ENCODE data around the gene HOXD10. TPM values are rescaled to one million over a fixed set of nuclear protein-coding genes. Genes with fewer than 3 reads are reported as not detected.

Gene HOXD10
- total and polyA plus RNA-seq, 4 donors = not detected

DNA sequence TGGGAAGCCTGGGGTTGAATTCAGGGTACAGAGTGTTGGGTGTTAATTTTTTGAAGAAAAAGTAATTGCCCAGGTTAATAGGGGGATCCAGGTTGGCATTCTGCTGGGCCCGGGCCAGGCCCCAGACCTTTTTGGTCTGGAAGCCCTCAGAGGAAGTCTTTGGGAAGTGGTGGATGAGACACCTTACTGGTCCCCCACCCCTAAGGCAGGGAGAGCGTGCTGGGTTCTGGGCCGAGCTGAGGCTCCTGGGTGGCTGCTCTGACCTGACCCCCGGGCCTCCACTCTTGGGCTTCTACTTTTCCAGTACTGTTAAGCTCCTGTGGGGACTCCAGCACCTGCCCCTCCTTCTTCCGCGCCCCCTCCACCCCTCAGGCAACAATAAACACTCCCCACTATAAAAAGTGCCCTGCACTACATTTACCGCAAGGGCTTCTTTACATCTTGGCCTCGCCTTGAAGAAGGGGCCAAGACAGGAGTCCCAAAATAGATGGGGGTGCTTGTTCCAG lies 39.8 kb downstream of the HOXD10 start:
- Histone ChIP-seq H3K9ac (ENCODE audit: low read depth in 1 of 2, low read length in 2 of 2) (no peak overlapping the region), H3K9me3 (ENCODE audit: control insufficient read depth in 4 of 4, low read length in 3 of 4) (peaks cover 0 to 4% (median 0%) of the 10 kb centered on the region in 4 donors), H3K27me3 (ENCODE audit: control insufficient read depth in 4 of 4, insufficient read depth in 4 of 4, low read length in 3 of 4) (peaks cover 10 to 35% (median 26%) of the 10 kb centered on the region in 4 donors), H3K4me1 (ENCODE audit: control insufficient read depth in 4 of 4, insufficient read depth in 4 of 4, low read length in 3 of 4) (peaks cover 6 to 16% (median 11%) of the 10 kb centered on the region in 4 donors), H3K27ac (ENCODE audit: low read depth in 1 of 2, low read length in 2 of 2) (no peak overlapping the region), H3K36me3 (ENCODE audit: control insufficient read depth in 4 of 4, insufficient read depth in 3 of 4, low read depth in 1 of 4, low read length in 3 of 4) (no peaks in the 10 kb centered on the region), H3K4me3 (ENCODE audit: low read depth in 1 of 3, low read length in 3 of 3) (no peak overlapping the region)
- no peak for DNase-seq (ENCODE audit: low spot score)
- TF ChIP-seq FOXA2 (IDR thresholded peaks at IDR 0.05) (no peak), FOXA1 (IDR thresholded peaks at IDR 0.05) (no peak), HNF4A (conservative IDR thresholded peaks at IDR 0.05) (no peak), EGR1 (IDR thresholded peaks at IDR 0.05; ENCODE audit: low read depth in 2 of 2) (no peak), GABPA (IDR thresholded peaks at IDR 0.05 in 1 of 2, conservative IDR thresholded peaks at IDR 0.05 in 1 of 2) (no peak), TAF1 (conservative IDR thresholded peaks at IDR 0.05) (no peak), HNF4G (IDR thresholded peaks at IDR 0.05) (no peak), YY1 (IDR thresholded peaks at IDR 0.05) (no peak), JUND (IDR thresholded peaks at IDR 0.05) (no peak), RAD21 (IDR thresholded peaks at IDR 0.05) (no peak)
- WGBS = 17% methylated on average over 8 of the region's 8 CpGs

GRCh38 chr2:176156807-176157498 lies 40.4 kb downstream of the HOXD10 start, which contains the start of gene HOXD3:
HOXD3 (plus strand) TSS chr2:176157307; CDS start chr2:176169115, 11,808 bp downstream.
- Histone ChIP-seq H3K4me3 (ENCODE audit: low read depth in 1 of 3, low read length in 3 of 3) (no peak within 1 kb of the TSS), H3K27ac (ENCODE audit: low read depth in 1 of 2, low read length in 2 of 2) (no peak within 1 kb of the TSS), H3K27me3 (ENCODE audit: control insufficient read depth in 4 of 4, insufficient read depth in 4 of 4, low read length in 3 of 4) (peaks cover 11 to 41% (median 23%) of the 10 kb centered on the region in 4 donors), H3K9ac (ENCODE audit: low read depth in 1 of 2, low read length in 2 of 2) (no peak within 1 kb of the TSS), H3K36me3 (ENCODE audit: control insufficient read depth in 4 of 4, insufficient read depth in 3 of 4, low read depth in 1 of 4, low read length in 3 of 4) (no peaks in the 10 kb centered on the region), H3K9me3 (ENCODE audit: control insufficient read depth in 4 of 4, low read length in 3 of 4) (peaks cover 0 to 4% (median 0%) of the 10 kb centered on the region in 4 donors), H3K4me1 (ENCODE audit: control insufficient read depth in 4 of 4, insufficient read depth in 4 of 4, low read length in 3 of 4) (peaks cover 6 to 17% (median 10%) of the 10 kb centered on the region in 4 donors)
- WGBS = 4% methylated on average over 48 of the region's 48 CpGs
- DNase-seq (ENCODE audit: low spot score) = no peak
- TF ChIP-seq FOXA2 (IDR thresholded peaks at IDR 0.05) (no peak), REST (IDR thresholded peaks at IDR 0.05) (no peak), HNF4G (IDR thresholded peaks at IDR 0.05) (no peak), HNF4A (conservative IDR thresholded peaks at IDR 0.05) (no peak), YY1 (IDR thresholded peaks at IDR 0.05) (no peak), RAD21 (IDR thresholded peaks at IDR 0.05) (no peak), EGR1 (IDR thresholded peaks at IDR 0.05; ENCODE audit: low read depth in 2 of 2) (no peak), GABPA (IDR thresholded peaks at IDR 0.05 in 1 of 2, conservative IDR thresholded peaks at IDR 0.05 in 1 of 2) (no peak), FOXA1 (IDR thresholded peaks at IDR 0.05) (no peak)
- TF ChIP-seq, protein P1, sequence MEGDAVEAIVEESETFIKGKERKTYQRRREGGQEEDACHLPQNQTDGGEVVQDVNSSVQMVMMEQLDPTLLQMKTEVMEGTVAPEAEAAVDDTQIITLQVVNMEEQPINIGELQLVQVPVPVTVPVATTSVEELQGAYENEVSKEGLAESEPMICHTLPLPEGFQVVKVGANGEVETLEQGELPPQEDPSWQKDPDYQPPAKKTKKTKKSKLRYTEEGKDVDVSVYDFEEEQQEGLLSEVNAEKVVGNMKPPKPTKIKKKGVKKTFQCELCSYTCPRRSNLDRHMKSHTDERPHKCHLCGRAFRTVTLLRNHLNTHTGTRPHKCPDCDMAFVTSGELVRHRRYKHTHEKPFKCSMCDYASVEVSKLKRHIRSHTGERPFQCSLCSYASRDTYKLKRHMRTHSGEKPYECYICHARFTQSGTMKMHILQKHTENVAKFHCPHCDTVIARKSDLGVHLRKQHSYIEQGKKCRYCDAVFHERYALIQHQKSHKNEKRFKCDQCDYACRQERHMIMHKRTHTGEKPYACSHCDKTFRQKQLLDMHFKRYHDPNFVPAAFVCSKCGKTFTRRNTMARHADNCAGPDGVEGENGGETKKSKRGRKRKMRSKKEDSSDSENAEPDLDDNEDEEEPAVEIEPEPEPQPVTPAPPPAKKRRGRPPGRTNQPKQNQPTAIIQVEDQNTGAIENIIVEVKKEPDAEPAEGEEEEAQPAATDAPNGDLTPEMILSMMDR (IDR thresholded peaks at IDR 0.05; ENCODE audit: low read depth, low read length, missing input control) = no peak
- TF ChIP-seq, protein P2, sequence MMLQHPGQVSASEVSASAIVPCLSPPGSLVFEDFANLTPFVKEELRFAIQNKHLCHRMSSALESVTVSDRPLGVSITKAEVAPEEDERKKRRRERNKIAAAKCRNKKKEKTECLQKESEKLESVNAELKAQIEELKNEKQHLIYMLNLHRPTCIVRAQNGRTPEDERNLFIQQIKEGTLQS (IDR thresholded peaks at IDR 0.05) = no peak
